NT2/D1 (cell line): ENCODE results near the gene VENTX.

Source experiments
- DNase-seq: peaks from one replicate; pipeline ENCODE4 v3.0.0-alpha.2; 2011; ENCODE audit warnings: low read depth, low spot score
- H3K27me3 ChIP-seq: 2 replicates; pipeline ENCODE4 v1.6.0; 2011; ENCODE audit warnings: mild to moderate bottlenecking; ENCODE audit not compliant: insufficient read length, insufficient read depth
- H3K36me3 ChIP-seq: 2 replicates; pipeline ENCODE4 v1.6.1; 2011; ENCODE audit warnings: mild to moderate bottlenecking, low read length, mixed read lengths; ENCODE audit not compliant: insufficient read depth, insufficient read length
- H3K4me1 ChIP-seq: 2 replicates; pipeline ENCODE4 v1.5.1; 2011; ENCODE audit not compliant: insufficient read depth, insufficient read length
- H3K4me3 ChIP-seq: 2 replicates; pipeline ENCODE4 v1.5.1; 2011; ENCODE audit warnings: low read depth; ENCODE audit not compliant: insufficient read length
- H3K9ac ChIP-seq: 2 replicates; pipeline ENCODE4 v1.6.0; 2011; ENCODE audit warnings: low read depth; ENCODE audit not compliant: insufficient read length
- H3K9me3 ChIP-seq: 2 replicates; pipeline ENCODE4 v1.5.1; 2011; ENCODE audit warnings: mild to moderate bottlenecking, low read length; ENCODE audit not compliant: insufficient read depth
- SUZ12 ChIP-seq: IDR thresholded peaks from 2 replicates; pipeline ENCODE4 v1.6.1; 2011; ENCODE audit not compliant: insufficient read length, insufficient read depth; ENCODE audit errors: extremely low read depth
- YY1 ChIP-seq: IDR thresholded peaks from 2 replicates; pipeline ENCODE4 v1.6.1; 2011; ENCODE audit not compliant: insufficient read length, insufficient read depth
- ZNF274 ChIP-seq: IDR thresholded peaks from 2 replicates; pipeline ENCODE4 v1.6.1; 2011; ENCODE audit warnings: mild to moderate bottlenecking, low read depth, low read length

Gene VENTX

GRCh38 chr10:133271521-133272300, 34.1 kb downstream of the VENTX start:
- peaks cover 3% of the 10 kb centered on the region for H3K36me3 ChIP-seq
- TF ChIP-seq ZNF274: no peak
- no peak overlapping the region for H3K4me3 ChIP-seq
- H3K9ac ChIP-seq: no peak overlapping the region
- no peak for DNase-seq
- no peaks in the 10 kb centered on the region for H3K9me3 ChIP-seq
- peaks cover 10% of the 10 kb centered on the region for H3K4me1 ChIP-seq
- peaks cover 5% of the 10 kb centered on the region for H3K27me3 ChIP-seq

DNA sequence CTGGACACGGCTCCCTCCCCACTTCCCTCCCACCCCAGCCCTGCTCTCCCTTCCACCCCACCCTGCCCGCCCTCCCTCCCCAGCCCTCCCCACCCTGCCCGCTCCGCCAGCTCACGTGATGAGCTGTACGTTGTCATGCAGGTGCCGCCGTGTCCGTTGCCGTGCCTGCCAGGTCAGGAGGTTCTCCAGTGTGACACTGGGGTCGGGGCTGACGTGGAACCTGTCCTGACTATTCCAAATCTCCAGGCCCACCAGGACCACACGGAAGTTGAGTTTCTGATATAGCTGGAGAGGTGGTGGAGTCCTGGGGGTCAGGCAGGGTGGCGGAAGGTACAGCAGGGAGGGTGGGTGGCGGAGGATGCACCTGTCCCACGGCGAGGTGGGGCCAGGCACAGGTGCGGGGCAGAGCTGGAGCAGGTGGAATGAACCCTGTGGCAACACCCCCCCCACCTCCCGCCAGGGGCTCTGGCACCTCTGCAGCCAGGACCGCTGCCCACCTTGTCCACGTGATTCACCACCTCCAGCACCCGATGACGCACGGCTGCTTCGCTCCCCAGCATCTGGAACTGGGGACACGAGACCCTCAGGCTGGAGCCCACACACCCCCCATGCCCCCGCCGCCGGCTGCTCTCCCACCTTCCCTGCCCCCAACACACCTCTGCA, 34.8 kb downstream of the VENTX start:
- H3K4me3 ChIP-seq: no peak overlapping the region
- peaks cover 12% of the 10 kb centered on the region for H3K4me1 ChIP-seq
- peaks cover 5% of the 10 kb centered on the region for H3K27me3 ChIP-seq
- no peak overlapping the region for H3K9ac ChIP-seq
- no peak for DNase-seq
- TF ChIP-seq SUZ12 (no peak), YY1 (no peak), ZNF274 (no peak)
- H3K36me3 ChIP-seq: no peaks in the 10 kb centered on the region
- no peaks in the 10 kb centered on the region for H3K9me3 ChIP-seq

DNA sequence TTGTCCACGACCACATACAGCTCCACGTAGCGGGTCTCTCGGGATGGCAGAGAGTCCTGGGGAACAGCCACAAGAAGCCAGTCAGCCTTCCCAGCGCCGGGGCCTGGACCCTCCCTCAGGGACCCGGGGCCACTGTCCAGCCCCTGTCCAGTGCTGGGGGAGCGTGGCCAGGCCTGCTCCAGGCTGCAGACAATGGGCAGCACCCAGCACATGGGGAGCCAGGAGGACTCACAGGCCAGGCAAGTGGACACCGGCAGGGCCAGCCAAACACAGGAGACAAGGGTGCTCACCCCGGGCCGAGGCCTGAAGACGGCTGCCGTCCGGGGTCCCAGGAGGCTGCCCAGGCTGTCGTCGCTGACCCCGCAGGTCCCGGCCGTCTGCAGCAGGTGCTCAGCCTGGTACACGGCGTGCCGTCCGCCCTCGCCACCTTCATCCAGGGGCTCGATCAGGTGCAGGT, 35.3 kb downstream of the VENTX start:
- peaks cover 15% of the 10 kb centered on the region for H3K4me1 ChIP-seq
- H3K27me3 ChIP-seq: peaks cover 5% of the 10 kb centered on the region
- H3K9ac ChIP-seq: no peak overlapping the region
- no peak for DNase-seq
- H3K9me3 ChIP-seq: no peaks in the 10 kb centered on the region
- H3K36me3 ChIP-seq: no peaks in the 10 kb centered on the region
- no peak overlapping the region for H3K4me3 ChIP-seq
- TF ChIP-seq YY1 (no peak), SUZ12 (no peak)

GRCh38 chr10:133273534-133274143, 36.0 kb downstream of the VENTX start:
- H3K9me3 ChIP-seq: no peaks in the 10 kb centered on the region
- H3K36me3 ChIP-seq: no peaks in the 10 kb centered on the region
- no peak for DNase-seq
- peaks cover 5% of the 10 kb centered on the region for H3K27me3 ChIP-seq
- no peak overlapping the region for H3K9ac ChIP-seq
- H3K4me3 ChIP-seq: no peak overlapping the region
- TF ChIP-seq ZNF274: no peak
- no peak for TF ChIP-seq YY1
- TF ChIP-seq SUZ12: no peak
- H3K4me1 ChIP-seq: peaks cover 15% of the 10 kb centered on the region

- TF ChIP-seq ZNF274 (no peak), YY1 (no peak), SUZ12 (no peak)
- Histone ChIP-seq H3K4me3 (no peak overlapping the region), H3K36me3 (peaks cover 11% of the 10 kb centered on the region), H3K27me3 (peaks cover 5% of the 10 kb centered on the region), H3K9ac (peak overlapping the region; percentile 32), H3K4me1 (peaks cover 20% of the 10 kb centered on the region), H3K9me3 (no peaks in the 10 kb centered on the region)
- DNase-seq: no peak
Measured at GRCh38 chr10:133274751-133275683, 37.4 kb downstream of the VENTX start.

GRCh38 chr10:133275684-133276092, 38.0 kb downstream of the VENTX start:
- DNase-seq: no peak
- Histone ChIP-seq H3K9ac (no peak overlapping the region), H3K9me3 (no peaks in the 10 kb centered on the region), H3K36me3 (peaks cover 17% of the 10 kb centered on the region), H3K4me1 (peaks cover 20% of the 10 kb centered on the region), H3K27me3 (peaks cover 5% of the 10 kb centered on the region), H3K4me3 (no peak overlapping the region)
- TF ChIP-seq SUZ12: no peak

GRCh38 chr10:133276100-133276434, 38.4 kb downstream of the VENTX start:
- Histone ChIP-seq H3K4me3 (peak overlapping the region; percentile 34), H3K9me3 (no peaks in the 10 kb centered on the region), H3K27me3 (peaks cover 5% of the 10 kb centered on the region), H3K36me3 (peaks cover 19% of the 10 kb centered on the region), H3K4me1 (peaks cover 20% of the 10 kb centered on the region), H3K9ac (no peak overlapping the region)
- TF ChIP-seq SUZ12 (no peak), ZNF274 (no peak), YY1 (no peak)
- no peak for DNase-seq
